GM12872 (cell line): ENCODE measurements around the gene IGFN1.

Source experiments
- TF ChIP-seq, protein P1 (sequence below): IDR thresholded peaks from 3 replicates; pipeline ENCODE4 v1.5.1; 2011; ENCODE audit warnings: low read depth, mild to moderate bottlenecking, low read length, moderate library complexity; ENCODE audit not compliant: insufficient read depth

Gene IGFN1

DNA sequence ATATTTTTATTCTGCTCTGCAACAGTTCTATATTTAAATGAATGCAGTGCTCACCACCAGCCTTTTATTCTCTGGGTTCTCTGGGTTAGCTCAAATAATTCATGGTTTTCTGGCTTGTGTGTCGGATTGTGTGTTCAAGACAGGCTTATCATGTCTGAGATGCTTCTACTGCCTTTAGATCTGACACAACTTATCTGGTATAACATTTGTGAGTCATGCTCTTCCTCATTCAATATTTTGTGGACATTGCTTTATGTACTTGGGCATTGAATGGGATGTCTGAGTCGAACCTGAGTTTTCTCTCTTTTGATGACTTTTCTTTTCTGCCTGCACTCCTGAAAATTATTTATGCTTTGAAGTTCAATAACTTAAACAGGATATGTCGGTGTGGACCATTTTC lies 75.1 kb downstream of the IGFN1 start:
- TF ChIP-seq, protein P1, sequence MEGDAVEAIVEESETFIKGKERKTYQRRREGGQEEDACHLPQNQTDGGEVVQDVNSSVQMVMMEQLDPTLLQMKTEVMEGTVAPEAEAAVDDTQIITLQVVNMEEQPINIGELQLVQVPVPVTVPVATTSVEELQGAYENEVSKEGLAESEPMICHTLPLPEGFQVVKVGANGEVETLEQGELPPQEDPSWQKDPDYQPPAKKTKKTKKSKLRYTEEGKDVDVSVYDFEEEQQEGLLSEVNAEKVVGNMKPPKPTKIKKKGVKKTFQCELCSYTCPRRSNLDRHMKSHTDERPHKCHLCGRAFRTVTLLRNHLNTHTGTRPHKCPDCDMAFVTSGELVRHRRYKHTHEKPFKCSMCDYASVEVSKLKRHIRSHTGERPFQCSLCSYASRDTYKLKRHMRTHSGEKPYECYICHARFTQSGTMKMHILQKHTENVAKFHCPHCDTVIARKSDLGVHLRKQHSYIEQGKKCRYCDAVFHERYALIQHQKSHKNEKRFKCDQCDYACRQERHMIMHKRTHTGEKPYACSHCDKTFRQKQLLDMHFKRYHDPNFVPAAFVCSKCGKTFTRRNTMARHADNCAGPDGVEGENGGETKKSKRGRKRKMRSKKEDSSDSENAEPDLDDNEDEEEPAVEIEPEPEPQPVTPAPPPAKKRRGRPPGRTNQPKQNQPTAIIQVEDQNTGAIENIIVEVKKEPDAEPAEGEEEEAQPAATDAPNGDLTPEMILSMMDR = no peak

DNA sequence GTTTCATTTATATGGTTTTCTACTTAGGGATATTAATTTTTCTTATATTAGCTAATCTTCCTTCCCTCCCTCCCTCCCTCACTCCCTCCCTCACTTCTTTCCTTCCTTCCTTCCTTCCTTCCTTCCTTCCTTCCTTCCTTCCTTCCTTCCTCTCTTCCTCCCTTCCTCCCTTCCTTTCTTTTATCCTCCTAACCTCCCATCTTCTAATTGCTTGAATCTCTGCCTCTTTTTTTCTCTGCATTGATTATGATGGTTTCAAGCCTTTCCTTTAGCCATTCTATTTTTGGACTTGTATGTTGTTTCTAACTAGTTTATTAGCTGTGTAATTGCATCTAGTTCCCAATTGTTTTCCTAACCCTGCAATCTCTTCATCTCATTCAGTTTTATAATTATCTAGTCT lies 75.7 kb downstream of the IGFN1 start:
- TF ChIP-seq, protein P1 = no peak

DNA sequence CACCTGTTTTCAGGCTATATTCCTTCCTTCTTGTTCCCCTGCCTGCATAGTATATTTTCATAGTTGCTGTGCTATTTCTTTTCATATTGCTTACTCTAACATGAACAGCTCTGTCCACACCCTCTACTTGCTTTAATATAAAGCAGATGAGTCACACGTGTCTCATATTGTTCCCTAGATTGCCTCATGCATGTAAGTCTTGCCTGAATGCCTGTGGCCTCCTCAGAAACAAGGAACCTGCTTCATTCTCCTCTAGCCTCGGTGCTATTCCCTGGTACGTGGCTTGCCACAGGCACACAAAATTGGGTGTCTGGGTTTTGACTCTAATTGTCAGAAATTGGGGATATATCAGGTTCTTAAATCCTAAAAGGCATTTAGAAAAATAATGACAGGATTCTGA lies 76.2 kb downstream of the IGFN1 start:
- TF ChIP-seq, protein P1 = no peak

DNA sequence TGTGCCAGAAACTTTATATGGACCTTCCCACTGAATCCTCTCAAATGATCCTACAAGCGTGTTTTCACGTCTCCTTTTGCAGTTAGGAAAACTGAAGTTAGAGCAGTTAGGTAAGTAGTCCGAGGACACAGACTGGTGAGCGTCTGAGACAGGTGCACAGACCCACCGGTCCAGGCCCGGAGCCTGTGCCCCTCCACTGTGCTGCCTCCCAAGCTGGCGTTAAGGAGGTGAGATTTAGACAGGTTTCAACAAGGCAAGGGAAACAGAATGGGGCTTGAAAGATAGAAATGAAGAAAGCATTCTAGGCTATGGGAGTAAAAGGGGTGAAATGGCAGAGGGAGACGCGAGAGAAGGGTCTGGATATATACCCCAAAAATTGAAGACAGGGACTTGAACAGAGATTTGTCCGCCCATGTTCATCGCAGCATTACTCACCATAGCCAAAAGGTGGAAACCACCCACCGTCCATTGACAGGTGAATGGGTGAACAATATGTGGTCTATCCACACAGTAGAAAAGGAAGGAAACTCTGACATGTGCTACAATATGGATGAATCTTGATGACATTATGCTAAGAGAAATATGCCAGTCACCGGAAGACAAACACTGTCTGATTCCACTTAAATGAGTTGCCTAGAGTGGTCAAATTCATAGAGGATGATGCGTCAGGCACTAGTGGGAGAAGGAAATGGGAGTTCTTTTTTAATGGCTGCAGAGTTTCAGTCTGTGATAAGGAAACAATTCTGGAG lies 77.0 kb downstream of the IGFN1 start:
- TF ChIP-seq, protein P1 = no peak

DNA sequence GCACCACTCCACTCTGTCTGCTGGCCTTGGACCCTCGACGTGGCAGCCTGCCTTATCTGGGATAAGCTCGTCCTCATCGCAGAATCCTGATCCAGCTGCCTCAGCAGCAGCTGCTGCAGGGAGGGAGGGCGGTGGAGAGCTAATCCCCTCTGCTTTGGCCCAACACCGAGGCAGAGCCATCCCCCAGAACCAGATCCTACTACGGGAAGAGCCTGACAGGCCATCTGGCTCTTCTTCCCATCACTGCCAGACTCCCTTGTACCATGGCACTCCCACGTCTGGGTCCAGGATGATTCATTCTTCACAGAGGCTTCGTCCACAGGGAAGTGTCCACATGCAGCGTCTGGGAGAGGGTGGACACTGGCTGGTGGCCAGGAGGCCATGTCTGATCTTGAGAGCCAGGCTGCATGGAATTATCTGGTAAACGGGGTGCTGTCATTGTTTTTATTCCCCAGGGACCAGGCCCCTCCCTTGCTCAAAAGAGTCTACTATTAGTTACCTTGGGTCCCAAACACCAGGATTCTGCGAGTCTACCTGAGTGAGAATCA lies 78.1 kb downstream of the IGFN1 start:
- TF ChIP-seq, protein P1 = no peak

DNA sequence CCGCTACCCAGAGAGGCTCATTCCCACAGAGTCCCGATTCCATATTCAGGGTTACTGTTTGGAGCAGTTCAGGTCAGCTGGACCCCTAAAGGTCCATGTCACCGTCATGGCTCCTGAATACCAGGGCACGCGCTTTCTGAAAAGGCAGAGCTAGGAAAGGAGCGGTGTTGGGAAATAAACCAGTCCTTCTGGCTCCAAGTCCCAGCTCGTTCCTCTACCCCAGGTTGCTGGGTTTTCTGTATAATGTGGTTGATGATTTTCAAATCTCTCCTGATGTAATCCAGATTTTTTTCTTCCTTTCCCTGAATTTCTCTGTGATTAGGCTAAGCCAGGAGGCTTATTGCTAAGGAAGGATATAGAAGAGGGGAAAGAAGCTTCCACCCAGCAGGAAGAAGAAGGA lies 78.7 kb downstream of the IGFN1 start:
- TF ChIP-seq, protein P1 = no peak

DNA sequence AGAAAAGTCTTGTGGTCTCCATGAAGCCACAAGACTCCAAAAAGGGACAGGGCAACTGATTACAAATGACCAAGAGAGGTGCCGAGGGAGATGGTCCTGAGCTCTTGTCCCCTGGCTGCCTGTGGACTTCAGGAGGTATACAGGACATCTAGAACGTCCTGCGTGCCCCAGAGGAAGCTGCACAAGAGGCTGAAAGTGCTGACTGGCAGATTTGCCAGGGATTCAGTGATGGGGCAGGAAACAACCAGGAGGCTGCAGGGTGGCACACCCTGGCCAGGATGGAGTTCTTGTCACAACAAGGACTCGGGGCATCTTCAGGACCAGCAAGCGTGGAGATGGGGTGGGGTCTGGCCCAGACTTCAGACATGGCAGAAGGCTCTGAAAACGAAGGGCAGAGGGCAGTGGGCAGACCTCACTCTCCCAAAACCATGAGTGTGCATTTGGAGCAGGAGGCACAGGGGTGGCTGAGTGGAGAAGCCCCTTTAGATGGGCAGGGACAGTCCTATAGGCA lies 79.3 kb downstream of the IGFN1 start:
- TF ChIP-seq, protein P1 = no peak
